ENCODE data around the gene FCHO2.

The FCHO2 gene

DNA sequence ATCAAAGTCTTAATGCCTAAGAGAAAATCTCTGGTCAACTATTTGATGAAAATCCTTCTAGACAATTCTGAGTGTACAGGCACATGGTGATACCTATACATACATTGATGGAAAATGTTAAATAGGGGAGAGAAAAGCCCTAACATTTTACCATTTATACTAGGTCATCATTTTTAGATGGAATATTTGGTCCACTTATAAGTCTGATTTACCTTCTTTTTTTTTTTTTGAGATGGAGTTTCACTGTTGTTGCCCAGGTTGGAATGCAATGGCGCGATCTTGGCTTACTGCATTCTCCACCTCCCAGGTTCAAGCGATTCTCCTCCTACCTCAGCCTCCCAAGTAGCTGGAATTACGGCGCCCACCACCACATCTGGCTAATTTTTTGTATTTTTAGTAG is 81.7 kb downstream of the FCHO2 start:
- DNase-seq = no peak

DNA sequence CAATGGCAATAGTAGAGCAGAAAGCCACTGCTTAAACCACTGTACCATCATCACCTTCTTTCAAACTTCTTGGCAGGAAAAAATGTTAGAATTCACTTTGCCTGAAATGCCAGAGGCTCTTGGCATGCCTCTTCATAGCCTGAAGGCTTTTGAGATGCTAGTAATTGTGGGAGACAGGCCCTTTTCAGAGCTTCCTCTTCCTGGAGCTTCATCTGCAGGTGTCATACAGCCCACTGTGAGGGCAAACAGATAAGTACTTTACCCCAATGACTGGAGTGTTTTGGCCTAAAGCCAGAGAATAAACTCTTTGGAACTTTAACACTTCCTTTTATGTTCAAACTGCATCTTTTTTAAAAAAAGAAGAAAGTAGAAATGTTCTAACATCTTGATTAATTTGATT is 83.2 kb downstream of the FCHO2 start:
- peak; percentile 15 for DNase-seq

DNA sequence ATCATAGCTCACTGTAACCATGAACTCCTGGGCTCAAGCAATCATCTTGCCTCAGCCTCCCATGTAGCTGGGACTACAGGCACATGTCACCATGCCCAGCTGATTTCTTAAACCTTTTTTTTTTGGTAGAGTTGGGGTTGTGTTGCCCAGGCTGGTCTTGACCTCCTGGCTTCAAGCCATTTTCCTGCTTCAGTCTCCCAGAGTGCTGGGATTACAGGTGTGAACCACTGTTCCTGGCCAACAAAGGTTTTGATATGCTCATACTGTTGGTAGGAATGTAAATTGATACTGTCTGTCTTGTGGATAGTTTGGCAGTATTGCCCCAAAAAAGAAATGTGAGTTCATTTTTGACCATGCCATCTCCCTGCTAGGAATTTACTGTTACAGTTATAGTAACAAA is 87.2 kb downstream of the FCHO2 start:
- DNase-seq = no peak

DNA sequence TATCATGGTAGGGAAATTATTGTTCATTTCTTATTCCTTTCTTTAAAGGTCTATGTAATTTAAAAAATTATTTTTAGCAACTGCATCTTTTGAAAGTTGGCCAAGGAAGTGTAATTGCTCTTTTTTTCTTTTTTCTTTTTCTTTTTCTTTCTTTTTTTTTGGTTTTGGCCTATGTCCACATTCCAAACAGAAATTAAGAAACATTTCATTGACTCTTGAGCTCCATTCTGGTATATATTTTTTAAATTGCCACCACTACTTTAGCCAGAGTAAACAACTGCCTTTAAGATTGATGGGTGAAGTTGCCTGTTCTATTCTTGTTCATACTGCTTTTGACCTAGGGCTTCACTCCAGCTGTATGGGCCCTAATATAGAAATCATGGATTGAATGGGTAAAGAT is 88.7 kb downstream of the FCHO2 start:
- DNase-seq = no peak

DNA sequence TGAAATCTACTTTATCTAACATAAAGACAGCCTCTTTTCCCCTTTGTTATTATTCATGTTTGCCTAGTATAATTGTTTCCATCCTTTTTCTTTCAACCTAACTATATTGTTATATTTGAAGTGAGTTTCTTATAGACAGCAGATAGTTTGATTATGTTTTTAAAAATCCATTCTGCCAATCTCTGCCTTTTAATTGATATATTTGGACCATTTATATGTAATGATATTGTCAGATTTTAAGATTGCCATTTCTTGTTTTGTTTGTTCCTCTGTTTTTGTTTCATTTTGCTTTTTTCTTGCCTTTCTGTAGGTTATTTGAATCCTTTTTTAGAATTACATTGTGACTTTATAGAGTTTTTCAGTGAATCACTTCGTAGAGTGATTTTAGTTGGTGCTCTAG is 89.8 kb downstream of the FCHO2 start:
- DNase-seq = no peak

DNA sequence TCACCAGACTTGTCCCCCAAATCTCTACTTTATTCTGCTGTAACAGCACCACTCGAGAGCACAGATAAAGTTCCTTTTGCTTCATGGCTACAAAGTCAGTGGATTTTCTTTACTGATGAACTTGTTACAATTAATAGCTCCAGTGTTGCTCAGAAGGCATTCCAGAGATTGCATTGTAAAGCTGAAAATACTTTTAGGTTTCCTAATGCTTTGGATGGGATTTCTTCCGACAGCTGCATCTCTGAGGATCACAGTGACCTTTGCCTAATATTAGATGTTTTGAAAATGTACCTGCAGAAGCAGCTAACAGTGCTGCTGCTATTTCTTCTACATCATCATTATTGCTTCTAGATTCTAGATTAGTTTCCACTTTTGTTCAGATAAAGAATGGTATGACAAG is 105.8 kb downstream of the FCHO2 start:
- DNase-seq = no peak

DNA sequence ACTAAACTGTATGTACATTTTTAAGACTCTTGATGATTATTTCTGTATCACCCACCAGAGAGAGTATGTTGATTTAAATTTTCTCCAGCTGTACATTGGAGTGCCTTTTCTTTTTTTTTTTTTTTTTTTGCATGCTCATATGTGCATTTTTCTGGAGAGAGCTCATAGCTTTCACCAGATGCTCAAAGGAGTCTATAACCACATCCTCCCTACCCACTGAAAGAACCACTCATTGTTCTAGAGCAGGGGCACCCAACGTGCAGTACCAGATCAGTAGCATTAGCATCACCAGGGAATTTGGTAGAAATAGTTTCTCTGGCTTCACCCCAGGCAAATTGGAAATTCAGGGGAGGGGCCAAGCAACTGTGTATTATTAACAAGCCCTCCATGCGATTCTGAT is 110.6 kb downstream of the FCHO2 start:
- no peak for DNase-seq

DNA sequence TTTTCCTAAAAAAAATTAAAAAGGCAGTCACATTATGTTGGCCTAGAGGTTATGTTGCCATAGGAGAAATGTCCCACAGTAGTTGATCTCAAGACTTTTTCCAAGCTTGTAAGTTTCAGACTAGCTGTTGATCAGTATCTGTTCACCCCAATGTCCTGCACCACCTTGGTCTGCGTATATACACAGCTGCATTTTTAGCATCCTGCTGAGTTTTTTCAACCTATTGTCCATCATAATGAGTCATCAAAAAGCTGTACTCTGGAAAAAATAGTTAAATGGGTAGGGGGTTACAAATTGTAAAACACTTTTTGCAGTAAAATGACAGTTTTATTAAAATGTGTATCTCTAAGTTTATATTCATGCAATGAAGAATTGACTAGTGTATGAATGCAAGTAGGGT is 111.4 kb downstream of the FCHO2 start:
- no peak for DNase-seq

DNA sequence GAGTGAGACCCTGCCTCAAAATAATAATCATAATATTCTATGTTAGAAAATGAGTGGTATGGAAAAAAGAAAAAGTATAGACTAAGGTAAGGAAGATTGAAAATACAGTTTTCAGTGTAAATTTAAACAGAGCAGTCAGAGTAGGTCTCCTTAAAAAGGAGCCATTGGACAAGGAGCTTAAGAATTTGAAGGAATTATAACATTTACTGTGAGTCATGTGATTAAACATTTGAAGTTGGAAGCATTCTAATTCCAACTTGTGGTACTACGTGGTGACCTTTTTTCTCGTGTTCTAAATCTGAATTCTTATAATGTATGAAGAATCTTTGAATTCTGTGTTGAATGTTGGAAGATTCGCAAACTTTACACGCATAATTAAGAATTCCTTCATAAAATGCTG is 125.3 kb downstream of the FCHO2 start:
- no peak for DNase-seq

DNA sequence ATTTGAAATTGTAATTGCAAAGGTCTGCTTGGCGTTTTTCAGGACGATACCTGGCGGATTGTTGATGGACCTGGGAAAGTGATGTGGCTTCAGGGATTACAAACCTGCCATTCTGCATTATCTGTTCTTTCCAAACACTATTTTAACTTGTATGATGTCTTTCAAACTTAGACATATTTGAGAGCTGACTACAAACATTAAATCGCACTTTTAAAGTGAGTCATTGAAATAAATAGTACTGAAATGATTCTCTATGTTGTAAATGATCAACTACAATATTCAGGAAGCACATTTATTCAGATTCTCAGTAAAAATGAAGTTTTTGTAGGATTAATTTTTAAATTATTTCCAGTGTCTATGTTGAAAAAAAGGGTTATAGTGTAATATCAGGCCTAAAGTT is 132.2 kb downstream of the FCHO2 start:
- DNase-seq = no peak

DNA sequence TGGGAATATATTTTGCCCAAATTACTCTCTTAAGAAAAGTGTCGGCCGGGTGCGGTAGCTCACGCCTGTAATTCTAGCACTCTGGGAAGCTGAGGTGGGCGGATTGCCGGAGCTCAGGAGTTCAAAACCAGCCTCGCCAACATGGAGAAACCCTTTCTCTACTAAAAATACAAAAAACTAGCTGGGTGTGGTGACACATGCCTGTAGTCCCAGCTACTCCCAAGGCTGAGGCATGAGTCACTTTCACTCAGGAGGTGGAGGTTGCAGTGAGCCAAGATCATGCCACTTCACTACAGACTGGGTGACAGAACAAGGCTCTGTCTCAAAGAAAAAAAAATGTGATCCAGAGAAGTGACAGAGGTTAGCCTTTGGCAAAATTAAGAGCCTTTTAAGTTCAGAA is 138.1 kb downstream of the FCHO2 start:
- no peak for DNase-seq

DNA sequence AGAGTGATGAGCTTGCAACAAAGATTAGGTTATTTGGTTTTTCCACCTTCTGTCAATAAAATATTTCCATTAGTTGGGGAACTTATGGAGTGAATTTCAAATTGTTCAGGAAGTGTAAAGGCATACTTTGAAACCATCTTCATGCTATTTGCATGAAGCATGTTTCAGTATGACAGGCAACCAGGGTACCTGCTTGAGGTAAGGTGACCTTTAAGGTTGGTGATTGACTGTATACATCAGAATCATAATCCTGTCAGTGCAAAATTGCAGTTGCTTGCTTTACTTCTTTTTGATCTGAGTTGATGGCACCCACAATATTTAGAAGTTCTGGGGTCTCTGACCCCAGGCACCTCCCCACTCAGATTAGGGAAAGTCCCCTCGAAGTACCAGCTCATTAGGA is 138.6 kb downstream of the FCHO2 start:
- DNase-seq = no peak

DNA sequence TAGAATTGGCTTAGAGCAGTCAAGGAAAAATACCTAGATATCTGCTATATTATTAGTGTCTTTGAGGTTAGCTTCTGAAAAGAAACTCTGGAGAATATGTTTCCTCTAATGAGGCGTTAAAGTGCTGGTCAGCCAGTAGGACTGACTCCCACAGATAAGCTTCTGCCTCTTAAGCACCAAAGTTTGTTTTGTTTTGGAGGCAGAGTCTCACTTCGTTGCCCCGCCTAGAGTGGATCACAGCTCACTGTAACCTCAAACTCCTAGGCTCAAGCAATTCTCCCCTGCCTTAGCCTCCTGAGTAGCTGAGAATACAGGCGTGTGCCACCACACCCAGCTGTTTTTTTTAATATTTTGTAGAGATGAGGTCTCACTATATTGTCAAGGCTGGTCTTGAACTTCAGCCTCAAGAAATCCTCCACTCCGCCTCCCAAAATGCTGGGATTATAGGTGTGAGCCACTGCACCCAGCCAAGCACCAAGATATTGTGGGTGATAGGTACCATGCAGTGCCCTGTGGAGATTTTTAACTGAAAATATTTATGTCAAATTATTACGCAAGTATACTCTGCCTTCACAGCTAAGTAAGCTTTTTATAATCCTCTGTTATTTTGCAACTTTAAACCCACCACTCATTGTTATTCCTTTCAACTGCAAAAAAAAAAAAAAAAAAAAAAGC is 139.9 kb downstream of the FCHO2 start:
- DNase-seq = no peak

DNA sequence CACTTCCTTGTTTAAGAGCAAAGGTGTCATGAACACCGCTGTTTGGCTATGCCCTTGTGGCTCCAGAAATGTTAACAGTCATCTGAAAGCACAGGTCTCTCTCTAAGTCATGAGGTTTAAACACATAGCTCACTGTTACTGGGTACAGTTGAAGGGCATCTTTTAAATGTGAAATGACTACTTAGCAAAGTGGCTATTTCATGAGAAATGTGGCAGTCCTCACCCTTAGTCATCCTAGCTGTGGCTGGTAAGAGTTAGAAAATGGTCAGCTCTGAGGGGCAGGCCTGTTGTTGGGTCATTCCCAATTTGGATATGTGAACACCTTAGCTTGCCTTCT is 140.4 kb downstream of the FCHO2 start:
- DNase-seq = no peak

DNA sequence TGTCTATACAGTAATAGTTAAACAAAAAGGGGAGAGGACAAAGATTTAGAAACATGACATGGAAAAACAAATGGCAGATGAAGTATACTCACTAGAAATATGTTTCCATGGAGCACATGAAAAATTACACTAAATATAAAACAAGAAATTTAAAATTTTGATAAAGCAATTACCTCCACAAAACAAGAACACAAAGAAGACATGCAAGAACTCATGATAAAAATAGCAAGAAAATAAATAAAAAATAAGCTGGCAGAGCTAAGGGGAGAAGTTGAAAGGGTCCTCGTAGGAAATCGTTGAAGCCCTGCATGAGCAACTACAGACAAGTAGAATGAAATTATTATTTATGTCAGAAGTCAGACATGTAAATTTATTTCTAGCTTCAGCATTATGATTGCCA is 141.9 kb downstream of the FCHO2 start:
- DNase-seq = no peak

DNA sequence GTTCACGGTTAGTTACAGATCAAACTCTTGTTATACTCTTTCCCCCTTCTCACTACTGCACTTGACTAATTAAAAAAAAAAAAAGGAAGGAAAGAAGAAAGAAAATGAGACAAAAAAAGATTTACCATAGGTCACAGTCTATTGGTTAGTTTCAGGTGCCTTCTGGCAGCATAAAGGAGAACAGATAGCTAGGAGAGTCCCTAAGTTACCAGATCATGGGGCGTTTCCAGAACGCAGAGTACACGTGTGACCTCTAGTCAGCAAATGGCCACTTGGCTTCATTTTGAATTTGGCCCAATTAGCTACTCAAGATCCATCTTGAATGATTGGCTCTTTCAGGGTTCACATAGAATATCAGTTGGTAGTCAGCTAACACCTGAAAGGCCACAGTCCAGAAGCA is 144.3 kb downstream of the FCHO2 start:
- no peak for DNase-seq

DNA sequence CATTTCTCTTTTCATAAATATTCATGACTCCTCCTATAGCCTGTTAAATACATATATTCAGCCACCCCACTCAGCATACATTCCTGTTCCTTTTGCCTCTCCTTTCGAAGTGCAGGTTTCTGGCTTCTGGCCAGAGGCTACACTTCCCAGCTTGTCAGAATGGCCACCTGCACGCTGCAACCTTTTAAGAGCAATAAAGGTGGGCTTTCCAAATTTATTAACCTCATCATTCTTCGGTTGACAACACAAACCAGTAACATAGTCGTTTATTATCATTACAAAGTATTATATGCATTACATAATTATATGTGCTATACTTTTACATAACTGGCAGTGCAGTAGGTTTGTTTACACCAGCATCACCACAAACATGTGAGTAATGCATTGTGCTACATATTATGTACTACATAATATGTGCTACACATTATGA is 148.0 kb downstream of the FCHO2 start:
- DNase-seq = peak; percentile 80

DNA sequence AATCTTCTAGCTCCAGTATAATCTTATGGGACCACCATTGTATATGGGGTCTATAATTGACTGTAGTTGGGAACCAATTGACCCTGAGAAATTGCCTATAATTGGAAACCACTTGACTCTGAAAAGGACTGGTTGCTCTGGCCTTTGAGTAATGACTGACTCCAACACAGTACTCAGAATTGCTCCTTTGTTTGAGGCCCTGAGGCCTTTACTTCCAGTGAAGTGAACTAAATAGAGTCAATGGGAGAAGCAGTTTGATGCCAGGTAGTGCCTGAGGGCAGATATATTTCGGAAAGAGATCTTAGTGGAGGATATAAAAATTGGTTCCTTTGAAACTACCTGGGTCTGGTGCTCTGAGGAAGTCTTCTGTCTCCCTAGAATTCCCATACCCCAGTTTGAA is 148.5 kb downstream of the FCHO2 start:
- peak; percentile 80 for DNase-seq

DNA sequence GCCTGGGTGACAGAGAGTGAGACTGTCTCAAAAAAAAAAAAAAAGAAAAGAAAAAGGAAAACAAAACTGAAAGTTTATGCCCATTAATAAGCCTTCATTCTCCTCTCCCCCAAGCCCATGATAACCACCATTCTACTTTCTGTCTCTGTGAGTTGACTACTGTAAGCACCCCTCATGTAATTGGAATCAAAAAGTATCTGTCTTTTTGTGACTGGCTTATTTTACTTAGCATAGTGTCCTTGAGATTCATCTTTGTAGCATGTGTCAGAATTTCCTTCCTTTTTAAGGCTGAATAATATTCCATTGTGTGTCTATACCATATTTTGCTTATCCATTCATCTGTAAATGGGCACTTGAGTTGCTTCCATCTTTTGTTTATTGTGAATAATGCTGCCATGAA is 150.5 kb downstream of the FCHO2 start:
- DNase-seq = no peak

DNA sequence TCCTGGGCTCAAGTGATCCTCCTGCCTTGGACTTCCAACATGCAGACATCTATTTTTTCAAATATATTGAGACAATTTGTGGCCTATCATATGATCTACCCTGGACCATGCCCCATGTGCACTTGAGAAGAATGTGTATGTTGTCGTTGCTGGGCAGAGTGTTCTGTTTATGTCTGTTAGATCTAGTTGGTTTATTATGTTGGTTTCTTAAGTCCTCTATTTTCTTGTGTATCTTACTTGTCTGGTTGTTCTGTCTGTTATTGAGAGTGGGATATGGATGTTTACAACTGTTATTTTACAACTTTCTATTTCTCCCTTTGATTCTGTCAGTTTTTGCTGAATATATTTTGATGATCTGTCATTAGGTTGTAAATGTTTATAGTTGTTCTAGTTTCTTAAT is 154.3 kb downstream of the FCHO2 start:
- DNase-seq = no peak

DNA sequence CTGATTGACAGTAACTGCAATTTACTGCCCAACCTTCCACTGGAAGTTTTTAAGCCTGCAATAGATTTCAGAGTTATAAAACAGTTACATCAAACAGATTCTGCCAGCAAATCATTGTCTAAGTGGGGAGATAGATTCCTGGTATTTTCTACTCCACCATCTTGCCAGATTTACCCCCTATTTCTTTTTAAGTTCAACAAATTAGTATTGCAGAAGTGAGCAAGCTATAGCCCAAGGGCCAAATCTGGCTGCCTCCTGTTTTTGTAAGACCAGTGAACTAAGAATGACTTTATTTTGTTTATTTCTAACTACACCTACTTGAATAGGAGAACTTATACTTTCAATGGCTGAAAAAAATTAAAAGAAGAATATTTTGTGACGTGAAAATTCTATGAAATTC is 155.7 kb downstream of the FCHO2 start:
- no peak for DNase-seq

DNA sequence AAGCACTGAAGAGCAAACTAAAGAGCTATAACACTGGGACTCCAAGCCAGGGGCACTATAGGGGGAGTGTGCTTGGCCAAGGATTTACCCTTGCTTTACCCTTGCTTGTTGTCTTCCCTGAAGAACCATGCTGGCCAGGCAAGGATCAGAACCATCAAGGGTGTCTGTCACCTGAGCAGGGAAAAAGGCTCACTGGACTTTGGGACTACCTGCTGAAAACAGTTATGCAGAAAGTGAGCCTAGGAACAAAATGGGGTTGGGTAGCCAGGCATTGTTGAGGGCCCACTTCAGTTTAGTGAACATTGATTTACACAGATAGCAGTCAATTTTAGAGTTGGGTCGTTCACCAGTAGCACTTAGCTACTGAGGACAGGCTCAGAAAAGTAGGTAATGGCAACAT is 156.5 kb downstream of the FCHO2 start:
- no peak for DNase-seq

DNA sequence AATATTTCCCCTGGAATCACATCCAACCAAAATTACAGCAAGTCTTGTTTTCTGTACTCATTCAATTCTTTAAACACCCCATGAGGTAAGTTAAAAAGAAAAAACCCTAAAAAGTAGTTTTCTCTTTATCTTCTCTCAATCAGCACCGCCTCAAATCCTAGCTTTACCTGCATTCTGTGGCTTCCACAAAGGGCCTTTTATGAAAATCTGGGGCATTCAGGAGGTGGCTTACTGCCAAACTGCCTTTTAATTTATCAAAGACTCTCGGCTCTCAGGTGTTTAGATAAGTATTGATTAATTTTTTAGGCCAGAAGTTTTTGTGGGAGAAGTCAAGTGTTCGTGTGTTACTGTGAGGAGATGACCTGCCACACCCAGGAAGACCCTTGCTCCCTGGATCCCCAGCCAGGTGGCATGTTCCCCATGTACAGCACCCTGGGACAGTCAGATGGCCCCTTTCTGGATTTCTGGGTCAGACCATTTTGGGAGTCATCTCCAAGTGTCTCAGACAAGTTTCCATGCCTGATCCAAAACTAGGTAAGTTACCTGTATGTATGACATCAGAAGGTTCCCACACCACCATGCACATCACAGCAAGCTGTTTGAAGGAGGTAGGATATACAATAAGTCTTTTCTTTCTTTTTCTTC is 158.3 kb downstream of the FCHO2 start:
- DNase-seq = no peak

DNA sequence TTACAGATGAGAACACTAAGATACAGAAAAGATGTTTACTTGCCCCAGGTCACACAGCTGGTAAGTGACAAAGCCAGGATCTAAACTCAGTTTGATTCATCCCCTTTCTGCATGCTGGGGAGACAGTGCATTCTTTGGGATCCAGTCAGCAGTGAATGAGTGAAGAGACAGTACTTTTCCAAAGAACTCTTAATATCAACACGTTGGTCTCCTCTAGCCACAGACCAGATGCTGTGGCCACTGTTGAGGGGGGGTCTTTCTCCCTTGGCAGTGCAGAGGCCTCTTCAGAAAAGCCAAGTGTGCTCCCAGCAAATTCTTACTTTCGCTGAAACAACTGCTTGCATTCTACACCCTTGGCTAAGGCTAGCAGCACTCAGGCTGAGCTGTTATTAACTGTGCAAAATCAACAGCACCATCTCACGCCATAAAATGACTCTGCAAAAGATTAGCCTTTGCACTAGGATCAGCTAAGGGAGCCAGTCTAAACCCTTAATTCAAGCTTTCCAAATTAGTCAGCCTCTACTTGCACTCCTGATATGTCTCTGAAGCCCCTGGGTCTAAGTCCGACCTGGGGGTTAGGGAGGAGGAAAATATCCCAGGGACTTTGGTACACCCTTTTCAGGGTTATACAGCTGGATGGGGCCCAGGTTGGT is 159.7 kb downstream of the FCHO2 start:
- no peak for DNase-seq

DNA sequence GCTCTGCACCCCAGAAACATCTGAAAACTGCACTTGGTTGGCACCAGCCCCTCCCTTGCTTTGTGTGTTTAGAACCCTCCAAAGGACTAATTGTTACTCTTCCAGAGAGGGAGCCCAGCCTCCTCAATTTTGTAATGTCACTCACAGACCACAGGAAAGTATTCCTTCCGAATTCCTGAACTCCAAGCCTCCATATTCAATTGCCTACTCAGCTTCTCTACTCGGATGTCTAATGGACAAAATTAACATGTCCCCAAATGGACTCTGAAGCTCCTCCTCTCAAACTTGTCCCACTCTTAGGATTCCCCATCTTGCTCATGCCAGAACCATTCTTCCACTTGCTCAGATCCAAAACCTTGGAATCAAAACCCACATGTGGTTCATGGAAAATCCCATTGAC is 160.7 kb downstream of the FCHO2 start:
- no peak for DNase-seq
